Mammary epithelial cell (primary cell): ENCODE results near the gene MCUB.

Experiments
- CTCF ChIP-seq, 2 donors: IDR thresholded peaks in 1 of 2; conservative IDR thresholded peaks in 1 of 2; 2 replicates each; pipeline ENCODE4 v1.5.1; 2011 to 2012; ENCODE audit warnings: inconsistent platforms in 2 of 2, low read length in 2 of 2, mild to moderate bottlenecking in 2 of 2, control low read depth in 1 of 2, low read depth in 1 of 2; ENCODE audit not compliant: insufficient read depth in 1 of 2; ENCODE audit errors: extremely low read depth in 1 of 2
- EZH2 ChIP-seq: IDR thresholded peaks from 2 replicates; pipeline ENCODE4 v1.6.1; 2012; ENCODE audit warnings: low read length, inconsistent platforms, borderline replicate concordance

- TF ChIP-seq EZH2 (no peak), CTCF (conservative IDR thresholded peaks at IDR 0.05 in 1 of 2, IDR thresholded peaks at IDR 0.05 in 1 of 2; ENCODE audit: extremely low read depth in 1 of 2, insufficient read depth in 1 of 2, low read depth in 1 of 2, low read length in 2 of 2) (no peak)
Measured at GRCh38 chr4:109557433-109557832, 2.6 kb upstream of the MCUB start.
